GM23338 (cell line): ENCODE measurements around the gene BCL11B. TPM values are rescaled to one million over a fixed set of nuclear protein-coding genes. Genes with fewer than 3 reads are reported as not detected.

ENCODE experiments used
- ATAC-seq: fragments of 200-7000 bp; cut with Tn5 transposase; 3 replicates; pipeline ENCODE4 v1.9.1; 2020
- DNase-seq: peaks from one replicate; pipeline ENCODE4 v3.0.0-alpha.2; 2015; ENCODE audit warnings: low spot score
- H2AFZ ChIP-seq: fragments of 200-600 bp; sonication (generic); 2 replicates; pipeline ENCODE4 v1.8.0; 2016; ENCODE audit warnings: antibody characterized with exemption, mild to moderate bottlenecking, moderate library complexity
- H3F3A ChIP-seq: fragments of 200-600 bp; sonication (generic); replicated peaks from 2 replicates; pipeline ENCODE4 v1.8.0; 2017; ENCODE audit warnings: antibody characterized with exemption, mixed run types, low read depth
- H3K27ac ChIP-seq: fragments of 200-600 bp; sonication (generic); 2 replicates; pipeline ENCODE4 v1.6.1; 2016; ENCODE audit warnings: low read depth
- H3K27me3 ChIP-seq: fragments of 200-600 bp; sonication (generic); 2 replicates; pipeline ENCODE4 v1.8.0; 2016; ENCODE audit warnings: mild to moderate bottlenecking, mixed run types, moderate library complexity; ENCODE audit not compliant: insufficient read depth
- H3K36me3 ChIP-seq: fragments of 200-600 bp; sonication (generic); 2 replicates; pipeline ENCODE4 v1.8.0; 2016; ENCODE audit warnings: mild to moderate bottlenecking; ENCODE audit not compliant: insufficient read depth
- H3K4me1 ChIP-seq: fragments of 200-600 bp; sonication (generic); 2 replicates; pipeline ENCODE4 v1.8.0; 2016; ENCODE audit warnings: mild to moderate bottlenecking, moderate library complexity; ENCODE audit not compliant: insufficient read depth
- H3K4me2 ChIP-seq: fragments of 200-600 bp; sonication (generic); 2 replicates; pipeline ENCODE4 v1.7.1; 2017; ENCODE audit warnings: mixed run types
- H3K4me3 ChIP-seq: fragments of 200-600 bp; sonication (generic); 2 replicates; pipeline ENCODE4 v1.6.1; 2016; ENCODE audit warnings: mixed run types
- H3K79me2 ChIP-seq: fragments of 200-600 bp; sonication (generic); replicated peaks from 2 replicates; pipeline ENCODE4 v1.8.0; 2017; ENCODE audit warnings: mild to moderate bottlenecking; ENCODE audit not compliant: insufficient read depth
- H3K9me2 ChIP-seq: fragments of 200-600 bp; sonication (generic); 2 replicates; pipeline ENCODE4 v1.8.0; 2017; ENCODE audit not compliant: insufficient read depth
- H4K20me1 ChIP-seq: fragments of 200-600 bp; sonication (generic); replicated peaks from 2 replicates; pipeline ENCODE4 v1.8.0; 2017; ENCODE audit warnings: mild to moderate bottlenecking; ENCODE audit not compliant: insufficient read depth
- H3K27ac Mint-ChIP-seq: 2 replicates; pipeline ENCODE4 v1.8.0; 2020; ENCODE audit warnings: inconsistent platforms, mild to moderate bottlenecking, moderate library complexity, mixed read lengths
- H3K27me3 Mint-ChIP-seq: 3 replicates; pipeline ENCODE4 v1.8.0; 2022; ENCODE audit warnings: low read depth, mild to moderate bottlenecking, moderate library complexity, mixed read lengths, inconsistent platforms; ENCODE audit not compliant: insufficient read depth, poor library complexity
- H3K36me3 Mint-ChIP-seq: 3 replicates; pipeline ENCODE4 v1.8.0; 2021; ENCODE audit warnings: low read depth, mild to moderate bottlenecking, inconsistent platforms, moderate library complexity, mixed read lengths
- H3K4me1 Mint-ChIP-seq: 3 replicates; pipeline ENCODE4 v1.8.0; 2020; ENCODE audit warnings: mild to moderate bottlenecking, inconsistent platforms, mixed read lengths
- H3K4me3 Mint-ChIP-seq: 3 replicates; pipeline ENCODE4 v1.8.0; 2021; ENCODE audit warnings: moderate library complexity, mild to moderate bottlenecking, inconsistent platforms, mixed read lengths
- H3K9me3 Mint-ChIP-seq: 3 replicates; pipeline ENCODE4 v1.8.0; 2020; ENCODE audit warnings: moderate library complexity, mild to moderate bottlenecking, inconsistent platforms, mixed read lengths
- EZH2phosphoT487 ChIP-seq: fragments of 200-600 bp; sonication (generic); IDR thresholded peaks from one replicate; pipeline ENCODE4 v1.8.1; 2018; ENCODE audit warnings: antibody characterized with exemption; ENCODE audit not compliant: unreplicated experiment
- ZNF114 ChIP-seq: fragments of 250-450 bp; sonication (Bioruptor Pico); IDR thresholded peaks from 2 replicates; pipeline ENCODE4 v1.5.0; 2020; ENCODE audit warnings: mild to moderate bottlenecking, moderate library complexity
- ZNF331 ChIP-seq: fragments of 250-450 bp; sonication (Bioruptor Pico); IDR thresholded peaks from 2 replicates; pipeline ENCODE4 v1.5.0; 2020; ENCODE audit warnings: low read depth, mild to moderate bottlenecking, moderate library complexity
- polyA plus RNA-seq: library from polyadenylated mRNA; unstranded; fragments of >200 nt; fragmentation: Nextera tagmentation; extraction: Ambion mirVana; gene quantifications from 2 replicates; pipeline ENCODE4 v1.2.1, GENCODE V29; 2016
- total RNA-seq: library from RNA; depleted of rRNA; stranded (reverse); fragments of >200 nt; shearing (Covaris generic); gene quantifications from 2 replicates; pipeline ENCODE4 v1.2.3, GENCODE V29; 2014
- TF ChIP-seq, protein P1 (sequence below): IDR thresholded peaks from one replicate; pipeline ENCODE4 v1.6.1; 2018; ENCODE audit warnings: antibody characterized with exemption; ENCODE audit not compliant: unreplicated experiment
- TF ChIP-seq, protein P2 (sequence below): fragments of 250-450 bp; sonication (Bioruptor Pico); IDR thresholded peaks from 2 replicates; pipeline ENCODE4 v1.5.0; 2020; ENCODE audit warnings: mild to moderate bottlenecking, moderate library complexity

Gene BCL11B
- total and polyA plus RNA-seq, 2 experiments from 2014 or later, result 2.4 to 6.7 TPM

DNA sequence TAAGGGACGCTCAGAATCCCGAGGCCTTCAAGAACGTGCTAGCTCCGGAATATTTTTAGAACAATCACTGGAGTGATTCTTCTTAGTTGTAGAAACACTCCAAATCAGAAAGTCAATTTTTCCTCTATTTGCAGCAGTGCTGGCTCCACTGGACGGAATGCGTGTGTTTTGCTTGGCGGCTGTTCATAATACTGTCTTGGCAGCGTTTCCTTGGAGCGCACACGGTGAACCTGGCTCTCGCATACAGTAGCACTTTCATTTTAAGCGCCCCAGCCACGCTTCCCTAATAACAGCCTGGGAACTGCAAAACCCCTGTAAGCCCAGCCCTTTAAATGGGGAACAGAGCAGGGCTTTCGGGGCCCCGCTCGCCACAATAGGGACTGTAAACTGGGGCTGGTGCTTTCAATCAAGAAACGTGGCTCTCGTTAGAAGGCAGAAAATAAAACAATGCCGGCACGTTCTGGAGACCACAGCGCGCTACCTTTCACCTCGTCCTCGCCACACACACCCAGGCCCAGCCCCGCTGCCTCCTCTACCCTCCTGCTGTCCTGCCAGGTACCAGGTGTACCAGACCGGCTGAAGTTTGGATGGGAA is 79.9 kb downstream of the BCL11B start:
- peak overlapping the region; percentile 47; the same call in 1 of the 2 replicates for H3K27ac ChIP-seq

More for the DNA sequence above, 79.9 kb downstream of the BCL11B start:
- no peak overlapping the region for H3K4me3 ChIP-seq
- H3K4me1 ChIP-seq, result peaks cover 35% of the 10 kb centered on the region
- peaks cover 77% of the 10 kb centered on the region for H3K79me2 ChIP-seq
- H3K9me3 Mint-ChIP-seq, result no peaks in the 10 kb centered on the region; the same call in 2 of the 3 replicates
- no peaks in the 10 kb centered on the region for H3F3A ChIP-seq
- H3K36me3 ChIP-seq, result no peaks in the 10 kb centered on the region
- H2AFZ ChIP-seq, result no peak overlapping the region
- peaks cover 14% of the 10 kb centered on the region for H3K27me3 Mint-ChIP-seq
- TF ChIP-seq, protein P1, sequence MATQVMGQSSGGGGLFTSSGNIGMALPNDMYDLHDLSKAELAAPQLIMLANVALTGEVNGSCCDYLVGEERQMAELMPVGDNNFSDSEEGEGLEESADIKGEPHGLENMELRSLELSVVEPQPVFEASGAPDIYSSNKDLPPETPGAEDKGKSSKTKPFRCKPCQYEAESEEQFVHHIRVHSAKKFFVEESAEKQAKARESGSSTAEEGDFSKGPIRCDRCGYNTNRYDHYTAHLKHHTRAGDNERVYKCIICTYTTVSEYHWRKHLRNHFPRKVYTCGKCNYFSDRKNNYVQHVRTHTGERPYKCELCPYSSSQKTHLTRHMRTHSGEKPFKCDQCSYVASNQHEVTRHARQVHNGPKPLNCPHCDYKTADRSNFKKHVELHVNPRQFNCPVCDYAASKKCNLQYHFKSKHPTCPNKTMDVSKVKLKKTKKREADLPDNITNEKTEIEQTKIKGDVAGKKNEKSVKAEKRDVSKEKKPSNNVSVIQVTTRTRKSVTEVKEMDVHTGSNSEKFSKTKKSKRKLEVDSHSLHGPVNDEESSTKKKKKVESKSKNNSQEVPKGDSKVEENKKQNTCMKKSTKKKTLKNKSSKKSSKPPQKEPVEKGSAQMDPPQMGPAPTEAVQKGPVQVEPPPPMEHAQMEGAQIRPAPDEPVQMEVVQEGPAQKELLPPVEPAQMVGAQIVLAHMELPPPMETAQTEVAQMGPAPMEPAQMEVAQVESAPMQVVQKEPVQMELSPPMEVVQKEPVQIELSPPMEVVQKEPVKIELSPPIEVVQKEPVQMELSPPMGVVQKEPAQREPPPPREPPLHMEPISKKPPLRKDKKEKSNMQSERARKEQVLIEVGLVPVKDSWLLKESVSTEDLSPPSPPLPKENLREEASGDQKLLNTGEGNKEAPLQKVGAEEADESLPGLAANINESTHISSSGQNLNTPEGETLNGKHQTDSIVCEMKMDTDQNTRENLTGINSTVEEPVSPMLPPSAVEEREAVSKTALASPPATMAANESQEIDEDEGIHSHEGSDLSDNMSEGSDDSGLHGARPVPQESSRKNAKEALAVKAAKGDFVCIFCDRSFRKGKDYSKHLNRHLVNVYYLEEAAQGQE, result no peak
- TF ChIP-seq ZNF114 (CRISPR knock-in tag) (no peak), EZH2phosphoT487 (no peak), ZNF331 (CRISPR knock-in tag) (no peak)
- TF ChIP-seq, protein P2, sequence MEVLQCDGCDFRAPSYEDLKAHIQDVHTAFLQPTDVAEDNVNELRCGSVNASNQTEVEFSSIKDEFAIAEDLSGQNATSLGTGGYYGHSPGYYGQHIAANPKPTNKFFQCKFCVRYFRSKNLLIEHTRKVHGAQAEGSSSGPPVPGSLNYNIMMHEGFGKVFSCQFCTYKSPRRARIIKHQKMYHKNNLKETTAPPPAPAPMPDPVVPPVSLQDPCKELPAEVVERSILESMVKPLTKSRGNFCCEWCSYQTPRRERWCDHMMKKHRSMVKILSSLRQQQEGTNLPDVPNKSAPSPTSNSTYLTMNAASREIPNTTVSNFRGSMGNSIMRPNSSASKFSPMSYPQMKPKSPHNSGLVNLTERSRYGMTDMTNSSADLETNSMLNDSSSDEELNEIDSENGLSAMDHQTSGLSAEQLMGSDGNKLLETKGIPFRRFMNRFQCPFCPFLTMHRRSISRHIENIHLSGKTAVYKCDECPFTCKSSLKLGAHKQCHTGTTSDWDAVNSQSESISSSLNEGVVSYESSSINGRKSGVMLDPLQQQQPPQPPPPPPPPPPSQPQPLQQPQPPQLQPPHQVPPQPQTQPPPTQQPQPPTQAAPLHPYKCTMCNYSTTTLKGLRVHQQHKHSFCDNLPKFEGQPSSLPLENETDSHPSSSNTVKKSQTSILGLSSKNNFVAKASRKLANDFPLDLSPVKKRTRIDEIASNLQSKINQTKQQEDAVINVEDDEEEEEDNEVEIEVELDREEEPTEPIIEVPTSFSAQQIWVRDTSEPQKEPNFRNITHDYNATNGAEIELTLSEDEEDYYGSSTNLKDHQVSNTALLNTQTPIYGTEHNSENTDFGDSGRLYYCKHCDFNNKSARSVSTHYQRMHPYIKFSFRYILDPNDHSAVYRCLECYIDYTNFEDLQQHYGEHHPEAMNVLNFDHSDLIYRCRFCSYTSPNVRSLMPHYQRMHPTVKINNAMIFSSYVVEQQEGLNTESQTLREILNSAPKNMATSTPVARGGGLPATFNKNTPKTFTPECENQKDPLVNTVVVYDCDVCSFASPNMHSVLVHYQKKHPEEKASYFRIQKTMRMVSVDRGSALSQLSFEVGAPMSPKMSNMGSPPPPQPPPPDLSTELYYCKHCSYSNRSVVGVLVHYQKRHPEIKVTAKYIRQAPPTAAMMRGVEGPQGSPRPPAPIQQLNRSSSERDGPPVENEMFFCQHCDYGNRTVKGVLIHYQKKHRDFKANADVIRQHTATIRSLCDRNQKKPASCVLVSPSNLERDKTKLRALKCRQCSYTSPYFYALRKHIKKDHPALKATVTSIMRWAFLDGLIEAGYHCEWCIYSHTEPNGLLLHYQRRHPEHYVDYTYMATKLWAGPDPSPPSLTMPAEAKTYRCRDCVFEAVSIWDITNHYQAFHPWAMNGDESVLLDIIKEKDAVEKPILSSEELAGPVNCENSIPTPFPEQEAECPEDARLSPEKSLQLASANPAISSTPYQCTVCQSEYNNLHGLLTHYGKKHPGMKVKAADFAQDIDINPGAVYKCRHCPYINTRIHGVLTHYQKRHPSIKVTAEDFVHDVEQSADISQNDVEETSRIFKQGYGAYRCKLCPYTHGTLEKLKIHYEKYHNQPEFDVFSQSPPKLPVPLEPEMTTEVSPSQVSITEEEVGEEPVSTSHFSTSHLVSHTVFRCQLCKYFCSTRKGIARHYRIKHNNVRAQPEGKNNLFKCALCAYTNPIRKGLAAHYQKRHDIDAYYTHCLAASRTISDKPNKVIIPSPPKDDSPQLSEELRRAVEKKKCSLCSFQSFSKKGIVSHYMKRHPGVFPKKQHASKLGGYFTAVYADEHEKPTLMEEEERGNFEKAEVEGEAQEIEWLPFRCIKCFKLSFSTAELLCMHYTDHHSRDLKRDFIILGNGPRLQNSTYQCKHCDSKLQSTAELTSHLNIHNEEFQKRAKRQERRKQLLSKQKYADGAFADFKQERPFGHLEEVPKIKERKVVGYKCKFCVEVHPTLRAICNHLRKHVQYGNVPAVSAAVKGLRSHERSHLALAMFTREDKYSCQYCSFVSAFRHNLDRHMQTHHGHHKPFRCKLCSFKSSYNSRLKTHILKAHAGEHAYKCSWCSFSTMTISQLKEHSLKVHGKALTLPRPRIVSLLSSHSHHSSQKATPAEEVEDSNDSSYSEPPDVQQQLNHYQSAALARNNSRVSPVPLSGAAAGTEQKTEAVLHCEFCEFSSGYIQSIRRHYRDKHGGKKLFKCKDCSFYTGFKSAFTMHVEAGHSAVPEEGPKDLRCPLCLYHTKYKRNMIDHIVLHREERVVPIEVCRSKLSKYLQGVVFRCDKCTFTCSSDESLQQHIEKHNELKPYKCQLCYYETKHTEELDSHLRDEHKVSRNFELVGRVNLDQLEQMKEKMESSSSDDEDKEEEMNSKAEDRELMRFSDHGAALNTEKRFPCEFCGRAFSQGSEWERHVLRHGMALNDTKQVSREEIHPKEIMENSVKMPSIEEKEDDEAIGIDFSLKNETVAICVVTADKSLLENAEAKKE (CRISPR knock-in tag), result no peak
- no peaks in the 10 kb centered on the region for H4K20me1 ChIP-seq
- no peaks in the 10 kb centered on the region for H3K9me2 ChIP-seq
- peak overlapping the region; percentile 59 for H3K27ac Mint-ChIP-seq
- ATAC-seq (no peak), DNase-seq (no peak)
- peak overlapping the region; percentile 57; the same call in 1 of the 2 replicates for H3K4me2 ChIP-seq
- H3K4me3 Mint-ChIP-seq, result no peak overlapping the region; the same call in 2 of the 3 replicates
- no peaks in the 10 kb centered on the region for H3K27me3 ChIP-seq
- peaks cover 58% of the 10 kb centered on the region for H3K4me1 Mint-ChIP-seq
- H3K36me3 Mint-ChIP-seq, result no peaks in the 10 kb centered on the region
